Measurements from ENCODE around the gene TLE1.
"Not testable (repeated sequence)": the region's sequence is repeated elsewhere in the genome, so short reads cannot be mapped to it uniquely, and the experiment has no call there.

The TLE1 gene

GRCh38 chr9:81601639-81602623, 87.4 kb downstream of the TLE1 start:
- no peak for DNase-seq (ENCODE audit: low read depth, low spot score)

- no peak for DNase-seq (ENCODE audit: low read depth, low spot score)
These were observed 88.7 kb downstream of the TLE1 start for GRCh38 chr9:81600631-81601030.

- no peak for DNase-seq (ENCODE audit: low read depth, low spot score)
These were observed 89.5 kb downstream of the TLE1 start for GRCh38 chr9:81599837-81600236.

- no peak for DNase-seq (ENCODE audit: low read depth, low spot score)
These were observed 90.5 kb downstream of the TLE1 start for GRCh38 chr9:81598811-81599210.

- no peak for DNase-seq (ENCODE audit: low read depth, low spot score)
These were observed 91.2 kb downstream of the TLE1 start for GRCh38 chr9:81598123-81598497.

GRCh38 chr9:81597419-81598122, 91.8 kb downstream of the TLE1 start:
- no peak for DNase-seq (ENCODE audit: low read depth, low spot score)

GRCh38 chr9:81596679-81597418, 92.5 kb downstream of the TLE1 start:
- DNase-seq (ENCODE audit: low read depth, low spot score), result no peak

GRCh38 chr9:81595887-81596543, 93.3 kb downstream of the TLE1 start:
- DNase-seq (ENCODE audit: low read depth, low spot score), result no peak

GRCh38 chr9:81595293-81595692, 94.1 kb downstream of the TLE1 start:
- DNase-seq (ENCODE audit: low read depth, low spot score), result not testable (repeated sequence)

GRCh38 chr9:81594415-81594814, 94.9 kb downstream of the TLE1 start:
- DNase-seq (ENCODE audit: low read depth, low spot score), result no peak

GRCh38 chr9:81592887-81593266, 96.5 kb downstream of the TLE1 start:
- DNase-seq (ENCODE audit: low read depth, low spot score), result no peak

GRCh38 chr9:81591791-81592190, 97.6 kb downstream of the TLE1 start:
- no peak for DNase-seq (ENCODE audit: low read depth, low spot score)

GRCh38 chr9:81590688-81591087, 98.7 kb downstream of the TLE1 start:
- no peak for DNase-seq (ENCODE audit: low read depth, low spot score)

GRCh38 chr9:81589819-81590218, 99.5 kb downstream of the TLE1 start:
- DNase-seq (ENCODE audit: low read depth, low spot score), result no peak

- no peak for DNase-seq (ENCODE audit: low read depth, low spot score)
These were observed 100.0 kb downstream of the TLE1 start for GRCh38 chr9:81589392-81589791.

- no peak for DNase-seq (ENCODE audit: low read depth, low spot score)
These were observed 101.0 kb downstream of the TLE1 start for GRCh38 chr9:81588148-81588871.

GRCh38 chr9:81586786-81587185, 102.6 kb downstream of the TLE1 start:
- no peak for DNase-seq (ENCODE audit: low read depth, low spot score)

GRCh38 chr9:81585191-81585763, 104.1 kb downstream of the TLE1 start:
- DNase-seq (ENCODE audit: low read depth, low spot score), result no peak

GRCh38 chr9:81584099-81584498, 105.2 kb downstream of the TLE1 start:
- DNase-seq (ENCODE audit: low read depth, low spot score), result no peak

- DNase-seq (ENCODE audit: low read depth, low spot score), result no peak
These were observed 107.4 kb downstream of the TLE1 start for GRCh38 chr9:81581986-81582385.

- DNase-seq (ENCODE audit: low read depth, low spot score), result no peak
These were observed 110.0 kb downstream of the TLE1 start for GRCh38 chr9:81579381-81579780.

Measured in smooth muscle cell of the brain vasculature (primary cell).